ENCODE results near the gene KRT36.

The KRT36 gene

GRCh38 chr17:41489531-41489930 lies at the start of gene KRT36:
TSS of gene KRT36 (minus strand) at chr17:41489910. CDS start at chr17:41489864, 46 bp downstream.
- no peak for DNase-seq

- no peak for DNase-seq
Measured at GRCh38 chr17:41539071-41539492, 49.4 kb upstream of the KRT36 start.

- DNase-seq = no peak
Measured at GRCh38 chr17:41538565-41538991, 48.9 kb upstream of the KRT36 start.

- DNase-seq = no peak
Measured at GRCh38 chr17:41537990-41538389, 48.3 kb upstream of the KRT36 start.

GRCh38 chr17:41537614-41537954 lies 47.9 kb upstream of the KRT36 start:
- DNase-seq = no peak

GRCh38 chr17:41536741-41537613 lies 47.3 kb upstream of the KRT36 start:
- no peak for DNase-seq

- no peak for DNase-seq
Measured at GRCh38 chr17:41535764-41536481, 46.2 kb upstream of the KRT36 start.

- no peak for DNase-seq
Measured at GRCh38 chr17:41534899-41535546, 45.3 kb upstream of the KRT36 start.

- no peak for DNase-seq
Measured at GRCh38 chr17:41533613-41534012, 43.9 kb upstream of the KRT36 start.

GRCh38 chr17:41532947-41533570 lies 43.3 kb upstream of the KRT36 start:
- DNase-seq = no peak

GRCh38 chr17:41531993-41532392 lies 42.3 kb upstream of the KRT36 start:
- DNase-seq = no peak

- no peak for DNase-seq
Measured at GRCh38 chr17:41530062-41531048, 40.6 kb upstream of the KRT36 start.

- no peak for DNase-seq
Measured at GRCh38 chr17:41529491-41529915, 39.8 kb upstream of the KRT36 start.

GRCh38 chr17:41528959-41529353 lies 39.2 kb upstream of the KRT36 start:
- no peak for DNase-seq

GRCh38 chr17:41527063-41528023 lies 37.6 kb upstream of the KRT36 start:
- peak in 1 of 2 donors; percentile 13 for DNase-seq

GRCh38 chr17:41524261-41524660 lies 34.6 kb upstream of the KRT36 start:
- no peak for DNase-seq

- no peak for DNase-seq
Measured at GRCh38 chr17:41523787-41524186, 34.1 kb upstream of the KRT36 start.

- DNase-seq = no peak
Measured at GRCh38 chr17:41523225-41523593, 33.5 kb upstream of the KRT36 start.

- no peak for DNase-seq
Measured at GRCh38 chr17:41522301-41523224, 32.9 kb upstream of the KRT36 start.

Measured in stimulated activated CD4-positive, alpha-beta T cell treated with anti-CD3 and anti-CD28 coated beads, Interleukin-2, amount 100 ng/mL, for 24 hours (primary cell).